GM19193 (cell line): ENCODE results near the gene ARSH.

Experiments
- POLR2A ChIP-seq: IDR thresholded peaks from 4 replicates; pipeline ENCODE4 v1.6.1; 2011; ENCODE audit not compliant: insufficient read depth, insufficient read length; ENCODE audit errors: extremely low read depth

ARSH gene, protein sequence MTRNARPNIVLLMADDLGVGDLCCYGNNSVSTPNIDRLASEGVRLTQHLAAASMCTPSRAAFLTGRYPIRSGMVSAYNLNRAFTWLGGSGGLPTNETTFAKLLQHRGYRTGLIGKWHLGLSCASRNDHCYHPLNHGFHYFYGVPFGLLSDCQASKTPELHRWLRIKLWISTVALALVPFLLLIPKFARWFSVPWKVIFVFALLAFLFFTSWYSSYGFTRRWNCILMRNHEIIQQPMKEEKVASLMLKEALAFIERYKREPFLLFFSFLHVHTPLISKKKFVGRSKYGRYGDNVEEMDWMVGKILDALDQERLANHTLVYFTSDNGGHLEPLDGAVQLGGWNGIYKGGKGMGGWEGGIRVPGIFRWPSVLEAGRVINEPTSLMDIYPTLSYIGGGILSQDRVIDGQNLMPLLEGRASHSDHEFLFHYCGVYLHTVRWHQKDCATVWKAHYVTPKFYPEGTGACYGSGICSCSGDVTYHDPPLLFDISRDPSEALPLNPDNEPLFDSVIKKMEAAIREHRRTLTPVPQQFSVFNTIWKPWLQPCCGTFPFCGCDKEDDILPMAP

DNA sequence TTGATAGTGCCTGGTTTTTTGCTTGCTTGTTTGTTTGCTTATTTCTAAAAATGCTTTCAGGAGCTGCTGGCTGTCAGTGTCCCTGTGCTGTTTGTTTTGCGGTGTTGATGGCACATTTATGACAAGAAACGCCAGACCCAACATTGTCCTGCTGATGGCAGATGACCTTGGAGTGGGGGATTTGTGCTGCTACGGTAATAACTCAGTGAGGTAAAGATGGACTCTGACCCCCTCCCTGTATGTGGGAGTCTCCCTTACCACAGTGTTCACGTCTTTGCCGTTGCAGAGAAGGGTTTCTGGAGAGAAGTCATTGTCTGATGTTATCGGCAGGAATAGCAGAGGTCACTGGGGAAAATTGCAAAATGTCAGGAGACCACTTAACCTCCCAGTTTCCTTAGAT lies at the start of gene ARSH:
TSS of gene ARSH (plus strand) at position 52 of the 400 bp plus-strand sequence. CDS start at position 119, 67 bp downstream.
- TF ChIP-seq POLR2A = no peak

GRCh38 chrX:2958199-2958598 lies 48.1 kb upstream of the ARSH start:
- no peak for TF ChIP-seq POLR2A

GRCh38 chrX:2960861-2961515 lies 45.4 kb upstream of the ARSH start:
- TF ChIP-seq POLR2A = no peak

GRCh38 chrX:2962381-2962780 lies 44.0 kb upstream of the ARSH start:
- no peak for TF ChIP-seq POLR2A

DNA sequence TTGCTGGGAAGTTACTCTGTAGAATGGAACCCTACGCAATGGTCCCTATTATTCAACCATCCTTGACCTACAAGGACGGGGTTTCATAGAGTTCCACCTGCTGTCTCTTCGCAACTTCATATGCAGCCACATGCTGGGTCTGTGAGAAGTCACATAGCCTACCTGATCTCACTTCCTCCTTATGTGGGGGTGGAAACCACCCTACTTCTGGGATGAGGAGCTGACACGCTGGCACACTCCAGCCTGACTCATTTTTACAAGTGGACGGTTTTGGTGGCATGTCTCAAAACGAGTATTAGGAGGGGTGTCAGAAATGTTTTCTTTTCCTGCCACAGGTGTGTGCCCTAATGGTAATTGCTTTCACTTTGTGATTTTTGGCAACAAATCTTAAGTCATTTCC lies 40.4 kb upstream of the ARSH start:
- TF ChIP-seq POLR2A = no peak

GRCh38 chrX:2967012-2967411 lies 39.3 kb upstream of the ARSH start:
- TF ChIP-seq POLR2A = no peak

GRCh38 chrX:2967584-2967983 lies 38.8 kb upstream of the ARSH start:
- no peak for TF ChIP-seq POLR2A

DNA sequence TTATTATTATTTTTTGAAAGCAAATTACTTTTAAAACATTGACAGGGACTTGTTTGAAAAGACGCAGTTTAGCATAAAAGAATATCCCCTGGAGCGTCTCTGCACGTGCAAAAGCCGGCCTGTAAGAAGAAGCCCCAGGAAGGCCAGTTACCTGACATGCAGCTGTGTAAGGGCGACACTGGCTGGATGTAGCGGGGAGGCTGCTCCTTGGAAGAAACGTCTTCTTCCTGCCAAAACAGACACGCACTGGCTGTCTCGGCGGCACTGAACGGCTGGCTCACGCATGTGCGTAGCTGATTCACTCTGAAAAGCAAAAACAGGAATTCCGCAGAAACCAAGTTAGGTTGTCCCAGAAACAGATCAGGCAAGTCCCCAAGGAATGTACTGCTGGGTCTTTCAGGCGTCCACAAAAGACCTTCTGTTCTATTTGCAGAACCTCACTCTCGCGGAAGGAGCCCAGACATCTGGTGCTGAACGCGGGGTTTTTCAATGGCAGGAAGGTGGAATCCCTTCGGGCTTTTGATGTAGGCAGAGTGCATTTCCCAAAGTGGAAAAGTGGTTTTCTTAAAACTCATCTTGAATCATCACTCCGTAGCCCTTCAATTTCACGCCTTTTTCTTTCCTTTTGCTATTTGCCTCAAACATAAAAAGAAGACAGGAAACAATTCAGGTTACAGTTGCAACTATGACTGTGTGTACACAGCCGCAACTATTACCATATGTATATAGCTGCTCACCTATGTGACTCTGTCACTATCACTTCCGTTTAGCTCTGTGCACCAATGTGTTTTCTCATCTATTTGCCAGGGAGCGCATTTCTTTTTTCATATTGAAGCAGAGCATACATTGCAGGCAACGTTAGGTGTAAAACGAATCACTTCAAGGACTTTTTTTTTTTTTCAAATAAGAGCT lies 38.1 kb upstream of the ARSH start:
- TF ChIP-seq POLR2A = no peak

DNA sequence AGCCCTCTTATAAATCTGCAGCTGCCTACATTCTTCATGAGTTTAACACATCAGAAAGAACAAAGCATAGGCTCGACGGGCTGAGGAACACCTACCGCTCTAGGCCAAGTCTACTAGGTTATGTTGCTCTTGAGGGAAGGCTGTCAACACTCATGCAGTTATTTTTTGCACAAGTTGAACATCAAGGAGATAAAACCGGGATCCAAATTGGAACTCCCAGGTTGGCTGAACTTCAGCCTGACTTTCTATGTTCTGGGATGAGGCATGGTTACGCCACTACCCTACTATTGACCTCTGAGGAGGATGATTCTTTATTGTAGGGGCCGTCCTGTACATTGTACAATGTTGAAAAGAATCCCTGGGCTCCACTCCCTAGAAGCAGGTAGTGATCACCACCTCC lies 37.3 kb upstream of the ARSH start:
- TF ChIP-seq POLR2A = no peak

- TF ChIP-seq POLR2A = no peak
Measured at GRCh38 chrX:2972391-2972790, 34.0 kb upstream of the ARSH start.

- no peak for TF ChIP-seq POLR2A
Measured at GRCh38 chrX:2974961-2975360, 31.4 kb upstream of the ARSH start.

- no peak for TF ChIP-seq POLR2A
Measured at GRCh38 chrX:2984342-2984741, 22.0 kb upstream of the ARSH start.

GRCh38 chrX:2989565-2989964 lies 16.8 kb upstream of the ARSH start:
- TF ChIP-seq POLR2A = no peak

DNA sequence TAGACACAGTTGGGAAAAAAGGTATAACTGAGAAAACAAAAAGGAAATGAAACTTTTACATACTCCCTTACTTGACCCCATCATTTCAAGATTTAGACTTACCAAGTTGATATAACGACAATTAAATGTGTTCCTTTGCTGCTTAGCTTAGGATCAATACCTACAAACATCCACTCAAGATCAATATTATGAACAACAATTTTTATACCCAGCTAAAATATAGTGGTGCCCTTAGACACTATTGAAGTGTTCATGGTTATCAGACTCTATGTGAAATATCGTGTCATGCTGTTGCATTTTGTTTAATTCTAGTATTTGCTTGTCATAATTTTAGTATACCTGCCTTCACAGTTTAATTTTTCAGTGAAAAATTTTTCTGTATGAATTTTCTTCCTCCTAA lies 4.2 kb downstream of the ARSH start:
- no peak for TF ChIP-seq POLR2A

- no peak for TF ChIP-seq POLR2A
Measured at GRCh38 chrX:3017492-3017891, 11.1 kb downstream of the ARSH start.
